ENCODE data around the gene SCYGR3.

SCYGR3 gene

DNA sequence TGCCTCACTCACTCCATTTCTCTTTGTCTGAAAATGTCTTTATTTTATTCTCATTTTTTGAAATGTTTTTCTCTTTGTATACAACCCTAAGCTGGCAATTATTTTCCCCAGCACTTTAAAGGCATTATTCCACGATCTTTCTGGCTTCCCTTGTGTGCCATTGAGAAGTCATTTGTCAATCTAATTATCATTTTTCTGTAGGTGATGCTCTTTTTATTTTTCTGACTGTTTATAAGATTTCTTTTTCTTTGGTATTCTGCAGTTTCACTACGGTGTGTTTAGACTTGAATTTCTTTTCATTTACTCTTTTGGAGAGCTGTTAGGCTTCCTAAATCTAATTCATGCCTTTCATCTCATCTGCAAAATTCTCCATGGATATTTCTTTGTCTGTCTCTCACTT, 10.8 kb upstream of the SCYGR3 start:
- peaks cover 15% of the 10 kb centered on the region for H3K27me3 Mint-ChIP-seq
- ATAC-seq = no peak
- no peak overlapping the region for H3K4me3 Mint-ChIP-seq
- H3K27ac Mint-ChIP-seq = no peak overlapping the region
- no peaks in the 10 kb centered on the region for H3K9me3 Mint-ChIP-seq
- no peaks in the 10 kb centered on the region for H3K36me3 Mint-ChIP-seq (ENCODE audit: low read depth)
- no peaks in the 10 kb centered on the region for H3K4me1 Mint-ChIP-seq
- no peak for DNase-seq

DNA sequence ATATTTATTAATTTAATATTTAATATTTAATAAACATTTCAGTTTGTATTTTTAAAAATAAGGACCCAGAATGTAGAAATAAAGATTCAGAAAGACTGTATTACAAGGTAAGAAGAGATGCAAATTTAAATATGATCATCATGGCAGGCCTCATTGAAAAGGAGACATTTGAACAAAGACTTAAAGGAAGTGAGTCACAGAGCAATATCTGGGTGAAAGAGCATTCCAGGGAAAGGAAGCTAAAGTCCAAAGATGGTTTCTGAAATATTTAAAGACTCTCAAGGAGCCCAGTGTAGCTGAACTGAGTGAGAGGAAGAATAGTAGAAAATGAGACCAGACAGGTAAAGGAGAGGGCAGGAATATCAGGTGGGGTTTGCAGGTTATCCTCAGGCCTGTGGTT, 8.6 kb upstream of the SCYGR3 start:
- no peak for ATAC-seq
- no peak for DNase-seq
- Mint-ChIP-seq H3K36me3 (ENCODE audit: low read depth) (no peaks in the 10 kb centered on the region), H3K27me3 (peaks cover 2% of the 10 kb centered on the region), H3K4me1 (no peaks in the 10 kb centered on the region), H3K9me3 (no peaks in the 10 kb centered on the region), H3K4me3 (no peak overlapping the region), H3K27ac (no peak overlapping the region)

DNA sequence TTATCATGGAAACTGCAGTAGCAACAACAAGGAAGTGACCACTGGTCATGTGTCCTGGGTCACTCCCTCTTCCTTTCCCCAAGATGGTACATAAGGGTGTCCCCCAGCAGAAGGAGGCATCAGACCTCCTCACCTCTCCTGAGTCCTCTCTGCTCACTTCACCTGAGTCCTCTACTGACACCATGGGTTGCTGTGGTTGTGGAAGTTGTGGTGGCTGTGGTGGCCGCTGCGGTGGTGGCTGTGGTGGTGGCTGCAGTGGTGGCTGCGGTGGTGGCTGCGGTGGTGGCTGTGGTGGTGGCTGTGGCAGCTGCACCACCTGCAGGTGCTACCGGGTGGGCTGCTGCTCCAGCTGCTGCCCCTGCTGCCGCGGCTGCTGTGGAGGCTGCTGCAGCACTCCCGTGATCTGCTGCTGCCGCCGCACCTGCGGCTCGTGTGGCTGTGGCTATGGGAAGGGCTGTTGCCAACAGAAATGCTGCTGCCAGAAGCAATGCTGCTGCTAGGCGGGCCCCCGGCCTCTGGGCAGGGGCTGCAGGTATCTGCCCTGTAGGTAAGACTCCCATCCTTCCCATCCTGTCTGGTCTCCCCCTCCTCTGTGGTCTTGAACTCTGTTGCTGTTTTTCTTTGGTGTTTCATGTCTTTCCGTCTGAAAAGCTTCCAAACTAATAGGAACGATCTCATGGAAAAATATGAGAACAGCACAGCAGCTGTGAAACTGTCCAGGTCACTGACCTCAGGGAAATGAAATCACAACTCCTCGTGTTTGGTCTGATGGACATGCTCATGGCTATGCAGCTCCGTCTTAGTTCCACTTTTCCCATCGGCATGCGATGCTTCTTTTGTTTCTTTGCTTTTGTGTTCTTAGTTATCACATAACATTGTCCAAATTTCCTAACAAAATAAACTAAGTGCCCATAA, 2.9 kb upstream of the SCYGR3 start, which contains the start of gene SCYGR4:
SCYGR4 (plus strand) TSS at position 183 of the 915 bp plus-strand sequence; CDS start at position 183, 0 bp downstream.
- Mint-ChIP-seq H3K27ac (no peak within 1 kb of the TSS), H3K27me3 (peaks cover 10% of the 10 kb centered on the region), H3K4me1 (no peaks in the 10 kb centered on the region), H3K36me3 (ENCODE audit: low read depth) (no peaks in the 10 kb centered on the region), H3K4me3 (no peak within 1 kb of the TSS), H3K9me3 (no peaks in the 10 kb centered on the region)
- DNase-seq = no peak
- ATAC-seq = no peak

DNA sequence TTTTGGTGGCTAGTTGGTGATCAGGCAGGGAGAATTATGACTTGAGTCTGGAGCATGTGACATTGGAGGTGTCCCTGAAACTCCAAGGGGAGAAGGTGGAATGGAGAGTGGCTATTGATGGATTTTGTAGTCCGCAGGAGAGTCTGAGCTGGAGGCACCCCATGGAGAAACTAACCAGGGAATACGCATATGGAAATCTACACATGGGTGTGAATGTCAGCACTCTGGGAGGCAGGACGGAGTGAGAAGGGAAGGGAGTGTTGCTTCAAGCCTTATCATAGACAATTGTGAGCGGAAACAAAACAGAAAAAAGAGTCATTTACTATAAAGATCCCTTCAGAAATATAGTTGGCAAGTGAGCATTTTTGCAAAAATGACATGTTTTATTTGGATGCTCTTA, 2.0 kb upstream of the SCYGR3 start:
- H3K9me3 Mint-ChIP-seq = no peaks in the 10 kb centered on the region
- H3K27ac Mint-ChIP-seq = no peak overlapping the region
- no peaks in the 10 kb centered on the region for H3K4me1 Mint-ChIP-seq
- DNase-seq = no peak
- H3K4me3 Mint-ChIP-seq = no peak overlapping the region
- H3K27me3 Mint-ChIP-seq = peaks cover 14% of the 10 kb centered on the region
- no peaks in the 10 kb centered on the region for H3K36me3 Mint-ChIP-seq (ENCODE audit: low read depth)
- no peak for ATAC-seq

DNA sequence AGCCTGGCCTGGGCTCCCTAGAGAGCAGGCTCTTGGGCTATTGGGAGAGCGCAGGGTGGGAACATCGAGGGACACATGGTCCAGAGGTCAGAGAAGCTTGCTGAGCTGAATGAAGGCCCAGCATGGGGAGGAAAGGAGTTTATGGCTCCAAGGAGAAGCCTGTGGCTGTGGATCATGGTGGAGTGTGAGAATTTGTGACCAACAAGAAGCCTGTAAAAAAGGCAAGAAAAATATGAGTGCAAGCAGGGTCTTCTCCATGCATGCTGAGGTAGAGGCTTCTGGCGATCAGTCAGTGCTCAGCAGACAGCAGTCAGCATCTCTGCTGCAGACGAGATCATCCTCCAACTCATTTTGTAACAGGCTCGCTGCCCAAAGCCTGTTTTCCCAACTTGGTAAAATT, 1.3 kb upstream of the SCYGR3 start:
- H3K36me3 Mint-ChIP-seq (ENCODE audit: low read depth) = no peaks in the 10 kb centered on the region
- ATAC-seq (no peak), DNase-seq (no peak)
- H3K4me3 Mint-ChIP-seq = no peak overlapping the region
- H3K9me3 Mint-ChIP-seq = no peaks in the 10 kb centered on the region
- H3K27me3 Mint-ChIP-seq = peaks cover 12% of the 10 kb centered on the region
- no peak overlapping the region for H3K27ac Mint-ChIP-seq
- no peaks in the 10 kb centered on the region for H3K4me1 Mint-ChIP-seq

DNA sequence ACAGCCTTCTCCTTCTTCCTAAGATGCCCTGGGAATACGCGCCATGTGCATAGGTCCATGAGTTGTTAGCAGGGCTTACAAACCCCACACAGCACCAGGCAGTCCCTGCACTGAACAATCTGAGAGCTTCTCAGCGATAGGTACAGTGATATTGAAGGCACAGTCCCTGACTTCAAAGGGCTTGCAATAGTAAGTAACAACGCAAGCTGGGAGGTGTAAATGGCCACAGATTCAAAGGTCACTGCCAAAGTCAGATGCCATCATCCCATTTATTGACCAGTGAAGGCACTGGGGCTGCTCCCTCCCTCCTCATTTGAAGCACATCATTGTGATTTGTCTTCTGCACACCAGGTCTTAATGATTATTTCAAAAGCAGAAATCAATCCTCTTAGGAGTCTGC, 541 bp upstream of the SCYGR3 start:
- DNase-seq (no peak), ATAC-seq (no peak)
- H3K9me3 Mint-ChIP-seq = no peaks in the 10 kb centered on the region
- H3K27me3 Mint-ChIP-seq = peaks cover 17% of the 10 kb centered on the region
- H3K4me3 Mint-ChIP-seq = no peak overlapping the region
- no peaks in the 10 kb centered on the region for H3K36me3 Mint-ChIP-seq (ENCODE audit: low read depth)
- H3K27ac Mint-ChIP-seq = no peak overlapping the region
- peaks cover under 1% of the 10 kb centered on the region for H3K4me1 Mint-ChIP-seq

DNA sequence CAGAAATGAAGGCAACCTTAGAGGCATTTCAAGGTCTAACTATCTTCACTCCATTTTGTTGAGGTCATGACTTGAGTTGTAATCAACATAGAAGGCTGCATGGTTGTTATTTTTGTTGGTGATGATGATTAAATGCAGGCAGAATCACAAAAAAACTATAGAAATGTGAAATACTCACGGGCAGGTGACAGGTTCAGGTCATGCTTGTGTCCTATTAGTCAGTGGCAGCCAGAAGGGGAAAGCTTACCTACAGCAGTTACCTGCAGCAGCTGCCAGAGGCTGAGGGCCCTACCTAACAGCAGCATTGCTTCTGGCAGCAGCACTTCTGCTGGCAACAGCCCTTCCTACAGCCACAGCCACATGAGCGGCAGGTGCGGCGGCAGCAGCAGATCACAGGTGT, 394 bp downstream of the SCYGR3 start:
- ATAC-seq = no peak
- no peaks in the 10 kb centered on the region for H3K9me3 Mint-ChIP-seq
- peaks cover 23% of the 10 kb centered on the region for H3K27me3 Mint-ChIP-seq
- DNase-seq = no peak
- no peak overlapping the region for H3K4me3 Mint-ChIP-seq
- peaks cover 2% of the 10 kb centered on the region for H3K4me1 Mint-ChIP-seq
- no peaks in the 10 kb centered on the region for H3K36me3 Mint-ChIP-seq (ENCODE audit: low read depth)
- no peak overlapping the region for H3K27ac Mint-ChIP-seq

DNA sequence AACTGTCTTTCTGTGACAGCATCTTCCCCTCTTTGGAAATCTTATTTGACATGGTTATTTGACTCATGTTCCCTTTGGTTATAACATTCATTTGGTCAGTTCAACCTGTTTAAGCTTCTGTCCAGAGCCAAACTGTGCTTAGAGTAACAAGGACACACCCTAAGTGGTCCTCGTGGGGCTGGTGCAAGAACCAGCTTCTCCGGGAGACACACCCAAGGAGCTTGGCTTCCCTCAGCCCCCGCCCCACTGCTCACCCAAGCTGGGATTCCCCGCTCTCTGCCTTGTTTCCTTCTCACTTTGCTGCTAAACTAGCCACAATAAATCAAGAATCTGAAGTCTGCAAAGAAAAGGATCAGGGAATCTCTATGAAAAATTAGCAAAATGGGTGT, 1.4 kb downstream of the SCYGR3 start:
- Mint-ChIP-seq H3K27ac (no peak overlapping the region), H3K4me3 (no peak overlapping the region), H3K36me3 (ENCODE audit: low read depth) (no peaks in the 10 kb centered on the region), H3K9me3 (no peaks in the 10 kb centered on the region), H3K27me3 (peaks cover 23% of the 10 kb centered on the region), H3K4me1 (peaks cover 9% of the 10 kb centered on the region)
- ATAC-seq = no peak
- DNase-seq = no peak

DNA sequence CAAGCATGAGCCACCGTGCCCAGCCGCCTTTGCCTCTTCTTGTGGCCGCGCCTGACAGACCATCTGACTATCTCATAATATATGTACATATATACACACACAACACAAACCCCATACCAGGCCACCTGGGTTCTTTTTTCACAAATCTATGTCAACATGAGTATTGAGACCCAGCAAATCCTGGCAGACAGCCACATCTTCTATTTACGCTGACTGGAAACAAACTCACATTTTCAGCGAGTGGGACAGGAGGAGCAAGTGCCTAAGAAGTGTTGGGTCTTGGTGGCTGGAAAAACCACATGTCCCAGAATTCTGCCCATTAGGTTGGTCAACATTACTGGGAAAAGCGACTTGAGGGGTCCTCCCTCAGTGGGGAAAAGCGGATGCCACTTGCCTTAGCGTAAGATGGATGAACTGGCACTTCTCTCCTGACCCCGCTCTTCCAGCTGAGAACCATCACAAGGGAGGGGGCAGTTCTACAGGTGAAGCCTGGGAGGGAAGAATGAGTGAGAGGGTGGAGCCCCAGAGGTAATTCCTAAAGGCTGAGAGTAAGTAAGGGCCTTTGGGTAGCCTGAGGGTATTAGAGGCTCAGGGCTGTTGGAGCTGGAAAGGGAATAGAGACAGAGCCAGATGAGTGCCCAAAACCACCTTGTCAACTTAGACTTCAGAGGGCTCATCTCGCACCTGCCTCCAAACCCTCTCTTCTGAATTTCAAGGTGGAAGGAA, 1.9 kb downstream of the SCYGR3 start:
- Mint-ChIP-seq H3K27ac (no peak overlapping the region), H3K36me3 (ENCODE audit: low read depth) (no peaks in the 10 kb centered on the region), H3K9me3 (no peaks in the 10 kb centered on the region), H3K4me1 (peaks cover 13% of the 10 kb centered on the region), H3K4me3 (no peak overlapping the region), H3K27me3 (peaks cover 19% of the 10 kb centered on the region)
- no peak for ATAC-seq
- no peak for DNase-seq

DNA sequence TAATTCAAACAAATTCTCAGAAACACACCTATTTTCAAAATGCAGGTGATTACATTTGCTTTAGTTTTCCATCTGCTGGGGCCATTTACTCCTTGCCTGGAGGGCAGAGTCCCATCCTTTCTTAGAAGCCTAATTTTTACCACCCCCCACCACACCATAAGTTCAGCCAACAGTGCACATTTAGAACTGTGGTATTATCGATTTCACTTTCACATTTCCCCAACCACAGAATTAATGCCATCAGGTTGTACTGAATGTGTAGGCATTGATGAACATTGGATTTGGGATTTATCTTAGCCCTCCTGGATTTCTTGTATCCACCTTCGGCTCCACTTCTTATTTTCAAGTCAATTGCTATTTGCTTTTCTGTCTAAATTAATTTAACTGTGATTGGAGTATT, 4.5 kb downstream of the SCYGR3 start:
- Mint-ChIP-seq H3K36me3 (ENCODE audit: low read depth) (no peaks in the 10 kb centered on the region), H3K4me1 (peaks cover 13% of the 10 kb centered on the region), H3K9me3 (no peaks in the 10 kb centered on the region), H3K4me3 (no peak overlapping the region), H3K27me3 (peaks cover 24% of the 10 kb centered on the region), H3K27ac (no peak overlapping the region)
- DNase-seq (no peak), ATAC-seq (no peak)

DNA sequence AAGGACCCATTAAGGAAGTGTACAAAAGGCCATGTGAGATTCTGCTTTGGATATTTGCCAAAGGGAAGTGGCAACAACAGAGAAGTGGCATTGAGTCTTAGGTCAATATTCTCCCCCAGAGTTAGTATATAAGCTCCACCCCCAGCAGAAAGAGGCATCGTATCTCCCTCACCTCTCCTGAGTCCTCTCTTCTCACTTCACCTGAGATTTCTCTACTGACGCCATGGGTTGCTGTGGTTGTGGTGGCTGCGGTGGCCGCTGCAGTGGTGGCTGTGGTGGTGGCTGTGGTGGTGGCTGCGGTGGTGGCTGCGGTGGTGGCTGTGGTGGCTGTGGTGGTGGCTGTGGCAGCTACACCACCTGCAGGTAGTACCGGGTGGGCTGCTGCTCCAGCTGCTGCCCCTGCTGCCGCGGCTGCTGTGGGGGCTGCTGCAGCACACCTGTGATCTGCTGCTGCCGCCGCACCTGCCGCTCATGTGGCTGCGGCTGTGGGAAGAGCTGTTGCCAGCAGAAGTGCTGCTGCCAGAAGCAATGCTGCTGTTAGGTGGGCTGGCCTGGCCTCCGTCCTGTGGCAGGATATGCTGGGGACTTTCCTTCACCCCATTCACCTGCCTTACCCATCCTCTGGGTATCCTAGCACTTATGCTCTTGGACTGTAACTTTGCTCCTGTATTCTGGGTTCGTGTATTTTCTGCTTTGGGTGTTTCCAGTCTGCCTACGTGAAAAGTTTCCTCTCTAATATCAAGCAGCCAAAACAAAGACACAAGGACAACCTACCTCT, 5.9 kb downstream of the SCYGR3 start:
- ATAC-seq = peak; percentile 40

DNA sequence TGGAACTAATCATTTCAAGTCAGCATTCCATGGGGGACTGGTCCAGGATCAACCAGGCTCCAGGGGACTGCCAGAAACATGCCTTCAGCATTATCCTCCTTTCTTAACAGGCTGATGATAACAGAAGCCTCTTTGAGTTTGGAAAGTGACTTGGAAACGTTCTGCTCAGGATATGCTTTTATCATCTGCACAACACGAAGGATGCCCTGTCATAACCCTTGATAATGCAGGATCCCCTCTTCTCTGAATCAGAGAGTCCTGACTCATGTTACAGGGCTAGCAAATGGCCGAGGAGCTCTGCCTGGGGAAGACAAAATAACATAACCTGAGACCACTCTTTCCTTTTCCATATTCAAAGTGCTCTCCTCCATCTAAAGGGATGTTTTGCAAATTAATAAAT, 6.7 kb downstream of the SCYGR3 start:
- H3K36me3 Mint-ChIP-seq (ENCODE audit: low read depth) = no peaks in the 10 kb centered on the region
- H3K27me3 Mint-ChIP-seq = peaks cover 27% of the 10 kb centered on the region
- no peak overlapping the region for H3K27ac Mint-ChIP-seq
- no peak for ATAC-seq
- no peak overlapping the region for H3K4me3 Mint-ChIP-seq
- H3K9me3 Mint-ChIP-seq = no peaks in the 10 kb centered on the region
- peaks cover 13% of the 10 kb centered on the region for H3K4me1 Mint-ChIP-seq
- DNase-seq = no peak

More for the DNA sequence above, 5.9 kb downstream of the SCYGR3 start:
- Mint-ChIP-seq H3K27me3 (peaks cover 27% of the 10 kb centered on the region), H3K36me3 (ENCODE audit: low read depth) (no peaks in the 10 kb centered on the region), H3K27ac (no peak overlapping the region), H3K4me1 (peaks cover 13% of the 10 kb centered on the region), H3K9me3 (no peaks in the 10 kb centered on the region), H3K4me3 (no peak overlapping the region)
- no peak for DNase-seq

DNA sequence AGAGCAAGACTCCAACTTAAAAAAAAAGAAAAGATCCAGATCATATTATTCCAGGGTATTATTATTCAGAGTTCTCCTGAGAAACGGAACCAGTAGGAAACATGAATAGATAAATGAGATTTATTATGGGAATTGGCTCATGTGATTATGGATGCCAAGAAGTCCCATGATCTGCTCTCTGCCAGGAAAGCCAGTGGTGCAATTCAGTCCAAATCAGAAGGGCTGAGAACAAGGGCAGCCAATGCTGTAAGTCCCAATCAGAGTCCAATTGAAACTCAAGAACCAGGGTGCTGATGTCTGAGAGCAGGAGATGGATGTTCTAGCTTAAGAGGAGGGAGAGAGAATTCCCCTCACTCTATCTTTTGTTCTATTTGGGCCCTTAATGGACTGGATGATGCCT, 8.2 kb downstream of the SCYGR3 start:
- no peak for ATAC-seq
- Mint-ChIP-seq H3K4me1 (peaks cover 13% of the 10 kb centered on the region), H3K27ac (no peak overlapping the region), H3K27me3 (peaks cover 28% of the 10 kb centered on the region), H3K4me3 (no peak overlapping the region), H3K36me3 (ENCODE audit: low read depth) (no peaks in the 10 kb centered on the region), H3K9me3 (no peaks in the 10 kb centered on the region)
- DNase-seq = no peak

DNA sequence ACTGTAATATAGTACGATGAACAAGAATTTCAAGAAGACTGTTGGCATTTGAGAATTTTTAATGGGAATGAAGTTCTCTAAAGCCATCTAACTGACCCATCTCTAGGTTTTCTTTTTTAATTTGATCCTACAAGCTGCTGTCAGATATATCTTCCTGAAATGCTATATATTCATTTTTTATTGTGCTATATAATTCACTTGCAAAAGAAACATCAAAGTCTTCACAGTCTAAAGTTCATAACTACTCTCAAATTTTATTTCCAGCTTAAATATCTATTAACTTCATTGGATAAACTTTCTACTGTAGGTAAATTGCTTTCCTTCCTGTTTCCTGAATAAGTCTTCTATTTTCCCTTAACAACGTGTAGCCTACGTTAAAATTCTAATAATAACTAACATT, 12.3 kb downstream of the SCYGR3 start:
- Mint-ChIP-seq H3K4me1 (no peaks in the 10 kb centered on the region), H3K27ac (no peak overlapping the region), H3K27me3 (peaks cover 29% of the 10 kb centered on the region), H3K4me3 (no peak overlapping the region), H3K36me3 (ENCODE audit: low read depth) (no peaks in the 10 kb centered on the region), H3K9me3 (no peaks in the 10 kb centered on the region)
- ATAC-seq = no peak
- no peak for DNase-seq

Data from activated naive CD8-positive, alpha-beta T cell treated with anti-CD3 and anti-CD28 coated beads, Interleukin-2, amount 50 U/mL, for 24 hours (primary cell).